HEK293 (cell line): ENCODE measurements around the gene HMGXB3.
A peak's percentile ranks its signal among the peaks of the same experiment; 100 is the strongest.

Experiments used
- CTCF ChIA-PET: fragments of 350-600 bp; formaldehyde crosslinking; extraction: SDS; loops from one replicate; lab custom pipeline; 2021; ENCODE audit warnings: antibody characterized with exemption; lab: Yijun Ruan, JAX
- POLR2A ChIA-PET: fragments of 300-600 bp; formaldehyde crosslinking; extraction: SDS; loops from one replicate; lab custom pipeline; 2020; ENCODE audit warnings: antibody characterized with exemption, inconsistent platforms; lab: Yijun Ruan, JAX
- H3K27ac ChIP-seq: fragments of 200-500 bp; sonication (Bioruptor generic); 2 replicates; pipeline ENCODE4 v1.5.1; 2014; ENCODE audit warnings: low read depth, low read length, control low read depth, inconsistent platforms; ENCODE audit errors: extremely low read depth
- H3K36me3 ChIP-seq, 2 experiments: fragments of 200-500 bp in 1 of 2; sonication (Bioruptor generic) in 1 of 2; 1 replicate in 1 of 2; 2 replicates in 1 of 2; pipeline ENCODE4 v1.5.1; 2014 to 2017; ENCODE audit warnings: inconsistent platforms in 2 of 2, low read length in 2 of 2; ENCODE audit not compliant: control insufficient read depth in 2 of 2, insufficient read depth in 1 of 2
- H3K4me1 ChIP-seq: fragments of 200-500 bp; sonication (Bioruptor generic); 2 replicates; pipeline ENCODE4 v1.5.1; 2014; ENCODE audit warnings: mild to moderate bottlenecking, low read length, inconsistent platforms; ENCODE audit not compliant: control insufficient read depth, insufficient read depth
- H3K4me3 ChIP-seq: 2 replicates; pipeline ENCODE4 v1.5.1; 2011; ENCODE audit warnings: low read depth, mild to moderate bottlenecking, control low read depth, low read length, moderate library complexity
- H3K9me3 ChIP-seq: fragments of 200-500 bp; sonication (Bioruptor generic); 2 replicates; pipeline ENCODE4 v1.5.1; 2014; ENCODE audit warnings: low read depth, low read length, inconsistent platforms; ENCODE audit not compliant: control insufficient read depth, insufficient read depth
- FEZF1 ChIP-seq: fragments of 450-650 bp; formaldehyde crosslinking; IDR thresholded peaks from 2 replicates; pipeline ENCODE4 v1.5.1; 2016; ENCODE audit warnings: missing biosample characterization, missing genetic modification characterization
- HOXC10 ChIP-seq: sonication (generic); formaldehyde crosslinking; IDR thresholded peaks from 2 replicates; pipeline ENCODE4 v1.8.1; 2023; ENCODE audit warnings: mild to moderate bottlenecking, missing genetic modification reagents
- PRDM1 ChIP-seq: fragments of 450-650 bp; formaldehyde crosslinking; IDR thresholded peaks from 2 replicates; pipeline ENCODE4; 2016; ENCODE audit warnings: missing biosample characterization, missing genetic modification characterization
- SETDB1 ChIP-seq: IDR thresholded peaks from one replicate; pipeline ENCODE4 v1.6.1; 2017; ENCODE audit warnings: mild to moderate bottlenecking, low read length, moderate library complexity, mixed read lengths; ENCODE audit not compliant: insufficient read length
- TCF7L2 ChIP-seq: IDR thresholded peaks from 2 replicates; pipeline ENCODE4 v1.6.1; 2011; ENCODE audit warnings: low read depth, mild to moderate bottlenecking, inconsistent platforms, low read length, moderate library complexity, borderline replicate concordance
- TSHZ1 ChIP-seq: fragments of 450-650 bp; formaldehyde crosslinking; IDR thresholded peaks from 2 replicates; pipeline ENCODE4 v1.5.1; 2016; ENCODE audit warnings: missing biosample characterization, missing genetic modification characterization, borderline replicate concordance
- ZIC2 ChIP-seq: fragments of 450-650 bp; formaldehyde crosslinking; IDR thresholded peaks from 2 replicates; pipeline ENCODE4 v1.5.1; 2016; ENCODE audit warnings: missing biosample characterization, missing genetic modification characterization
- ZNF112 ChIP-seq: fragments of 450-650 bp; formaldehyde crosslinking; IDR thresholded peaks from 2 replicates; pipeline ENCODE4 v1.5.0; 2017; ENCODE audit warnings: missing biosample characterization, missing genetic modification characterization
- ZNF202 ChIP-seq: fragments of 450-650 bp; formaldehyde crosslinking; IDR thresholded peaks from 2 replicates; pipeline ENCODE4 v1.5.1; 2016; ENCODE audit warnings: missing biosample characterization, missing genetic modification characterization, borderline replicate concordance
- ZNF266 ChIP-seq: fragments of 450-650 bp; formaldehyde crosslinking; IDR thresholded peaks from 2 replicates; pipeline ENCODE4 v1.5.1; 2016; ENCODE audit warnings: missing biosample characterization, missing genetic modification characterization, low read depth
- ZNF292 ChIP-seq: fragments of 450-650 bp; formaldehyde crosslinking; IDR thresholded peaks from 2 replicates; pipeline ENCODE4 v1.5.1; 2016; ENCODE audit warnings: low read depth, missing biosample characterization, missing genetic modification characterization, borderline replicate concordance
- ZNF366 ChIP-seq: fragments of 450-650 bp; formaldehyde crosslinking; conservative IDR thresholded peaks from 2 replicates; pipeline ENCODE4 v1.5.1; 2016; ENCODE audit warnings: missing biosample characterization, missing genetic modification characterization
- ZNF426 ChIP-seq: fragments of 450-650 bp; formaldehyde crosslinking; IDR thresholded peaks from 2 replicates; pipeline ENCODE4 v1.5.1; 2017; ENCODE audit warnings: missing biosample characterization, missing genetic modification characterization, mild to moderate bottlenecking, inconsistent platforms, moderate library complexity
- ZNF529 ChIP-seq: fragments of 450-650 bp; formaldehyde crosslinking; IDR thresholded peaks from 2 replicates; pipeline ENCODE4 v1.5.1; 2017; ENCODE audit warnings: missing genetic modification characterization, missing biosample characterization; ENCODE audit not compliant: insufficient replicate concordance
- ZNF544 ChIP-seq: fragments of 450-650 bp; formaldehyde crosslinking; IDR thresholded peaks from 2 replicates; pipeline ENCODE4 v1.5.0; 2017; ENCODE audit warnings: missing biosample characterization, missing genetic modification characterization
- ZNF600 ChIP-seq: fragments of 450-650 bp; formaldehyde crosslinking; IDR thresholded peaks from 2 replicates; pipeline ENCODE4 v1.5.1; 2016; ENCODE audit warnings: missing biosample characterization, missing genetic modification characterization
- ZNF626 ChIP-seq: fragments of 450-650 bp; sonication (Bioruptor Pico); formaldehyde crosslinking; IDR thresholded peaks from 2 replicates; pipeline ENCODE4 v1.5.1; 2018; ENCODE audit warnings: missing biosample characterization, missing genetic modification characterization, inconsistent platforms
- TF ChIP-seq, protein P1 (sequence below): IDR thresholded peaks from 2 replicates; pipeline ENCODE4 v1.6.1; 2011; ENCODE audit warnings: mild to moderate bottlenecking, low read depth, low read length, borderline replicate concordance
- TF ChIP-seq, protein P2 (sequence below): fragments of 450-650 bp; formaldehyde crosslinking; IDR thresholded peaks from 2 replicates; pipeline ENCODE4 v1.5.1; 2016; ENCODE audit warnings: missing biosample characterization, missing genetic modification characterization

HMGXB3 gene

DNA sequence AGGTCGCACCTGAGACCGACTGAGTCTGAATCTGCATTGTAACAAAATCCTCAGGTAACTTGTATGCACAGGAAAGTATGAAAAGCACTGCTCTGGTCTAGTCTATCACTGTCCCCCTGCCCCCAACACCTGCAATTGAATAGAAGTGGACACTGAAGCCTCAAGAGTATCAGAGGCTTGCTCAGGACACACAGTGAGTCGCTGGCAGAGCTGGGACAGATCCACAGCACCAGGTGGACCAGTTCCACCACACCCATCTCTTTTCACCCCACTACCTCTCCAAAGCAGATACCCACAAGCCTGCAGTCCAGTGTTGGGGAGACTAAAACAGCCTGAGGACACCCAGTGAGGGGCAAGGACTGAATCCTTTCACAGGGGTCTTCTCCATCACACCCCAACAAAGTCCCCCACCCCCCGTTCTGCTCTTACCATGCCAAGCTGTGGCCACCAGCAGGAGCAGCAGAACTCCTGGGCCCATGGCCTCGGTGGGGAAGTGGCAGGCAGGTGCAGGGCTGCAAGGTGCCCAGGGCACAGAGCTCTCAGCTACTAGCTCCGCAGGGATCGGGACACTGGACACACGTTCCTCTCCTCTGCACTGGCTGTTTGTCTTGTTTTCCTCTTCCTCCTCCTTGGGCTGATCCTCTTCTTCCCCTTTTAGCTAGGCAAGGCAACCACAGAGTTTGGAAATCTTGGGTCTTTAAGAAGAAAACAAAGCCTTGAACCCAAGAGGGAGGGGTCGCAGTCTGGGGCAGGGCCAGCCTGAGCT lies 85.6 kb downstream of the HMGXB3 start, which contains the start of gene CSF1R:
Gene CSF1R (minus strand): TSS at position 605 of the 766 bp plus-strand sequence. CDS start 127 bp downstream, at position 478.
- CTCF ChIA-PET: interaction anchor here (0.6 kb wide), 2 partner anchors 458 to 619 kb away, joined by 3 to 9 read pairs; no protein-coding TSS in a partner anchor
- Histone ChIP-seq H3K9me3 (no peaks in the 10 kb centered on the region), H3K27ac (no peak within 1 kb of the TSS), H3K4me3 (no peak within 1 kb of the TSS), H3K4me1 (no peaks in the 10 kb centered on the region), H3K36me3 (no peaks in the 10 kb centered on the region)
- no peak for TF ChIP-seq TCF7L2
- no peak for TF ChIP-seq ZNF544 (tag by site-specific recombination)
- POLR2A ChIA-PET: interaction anchor here (0.6 kb wide), 1 partner anchor 763 kb away, joined by 3 read pairs; no protein-coding TSS in a partner anchor

DNA sequence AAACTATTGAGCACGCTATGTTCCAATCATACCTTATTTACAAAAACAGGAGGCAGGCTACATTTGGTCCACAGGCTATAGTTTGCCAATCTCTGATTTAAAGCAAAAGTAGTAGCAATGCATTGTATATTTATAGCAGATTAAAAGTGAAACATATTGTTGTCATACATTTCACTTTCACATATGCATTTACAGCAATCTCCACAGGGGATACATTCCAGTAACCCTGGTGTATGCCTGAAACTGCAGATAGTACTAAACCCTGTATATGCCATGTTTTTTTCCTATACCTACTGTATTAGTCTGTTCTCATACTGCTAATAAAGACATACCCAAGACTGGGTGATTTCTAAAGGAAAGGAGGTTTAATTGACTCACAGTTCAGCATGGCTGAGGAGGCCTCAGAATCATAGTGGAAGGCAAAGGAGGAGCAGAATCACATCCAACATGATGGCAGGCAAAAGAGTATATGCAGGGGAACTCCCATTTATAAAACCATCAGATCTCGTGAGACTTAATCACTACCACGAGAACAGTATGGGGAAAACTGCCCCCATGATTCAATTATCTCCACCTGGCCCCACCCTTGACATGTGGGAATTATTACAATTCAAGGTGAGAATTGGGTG lies 91.7 kb downstream of the HMGXB3 start:
- H3K4me1 ChIP-seq: no peaks in the 10 kb centered on the region
- TF ChIP-seq ZNF426 (tag by site-specific recombination) (no peak), ZNF600 (tag by site-specific recombination) (no peak), ZNF112 (tag by site-specific recombination) (no peak), TSHZ1 (no peak), ZNF266 (no peak), HOXC10 (CRISPR knock-in tag) (no peak), FEZF1 (tag by site-specific recombination) (no peak), ZIC2 (tag by site-specific recombination) (no peak), ZNF292 (tag by site-specific recombination) (no peak), ZNF202 (tag by site-specific recombination) (no peak), ZNF529 (tag by site-specific recombination) (no peak), SETDB1 (no peak)
- TF ChIP-seq, protein P1, sequence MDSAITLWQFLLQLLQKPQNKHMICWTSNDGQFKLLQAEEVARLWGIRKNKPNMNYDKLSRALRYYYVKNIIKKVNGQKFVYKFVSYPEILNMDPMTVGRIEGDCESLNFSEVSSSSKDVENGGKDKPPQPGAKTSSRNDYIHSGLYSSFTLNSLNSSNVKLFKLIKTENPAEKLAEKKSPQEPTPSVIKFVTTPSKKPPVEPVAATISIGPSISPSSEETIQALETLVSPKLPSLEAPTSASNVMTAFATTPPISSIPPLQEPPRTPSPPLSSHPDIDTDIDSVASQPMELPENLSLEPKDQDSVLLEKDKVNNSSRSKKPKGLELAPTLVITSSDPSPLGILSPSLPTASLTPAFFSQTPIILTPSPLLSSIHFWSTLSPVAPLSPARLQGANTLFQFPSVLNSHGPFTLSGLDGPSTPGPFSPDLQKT: no peak
- TF ChIP-seq, all 188 proteins: peak for 0
- CTCF ChIA-PET: no interaction called here
- Histone ChIP-seq H3K4me3 (no peak overlapping the region), H3K27ac (no peak overlapping the region), H3K9me3 (no peaks in the 10 kb centered on the region), H3K36me3 (no peaks in the 10 kb centered on the region)
- POLR2A ChIA-PET: no interaction called here

DNA sequence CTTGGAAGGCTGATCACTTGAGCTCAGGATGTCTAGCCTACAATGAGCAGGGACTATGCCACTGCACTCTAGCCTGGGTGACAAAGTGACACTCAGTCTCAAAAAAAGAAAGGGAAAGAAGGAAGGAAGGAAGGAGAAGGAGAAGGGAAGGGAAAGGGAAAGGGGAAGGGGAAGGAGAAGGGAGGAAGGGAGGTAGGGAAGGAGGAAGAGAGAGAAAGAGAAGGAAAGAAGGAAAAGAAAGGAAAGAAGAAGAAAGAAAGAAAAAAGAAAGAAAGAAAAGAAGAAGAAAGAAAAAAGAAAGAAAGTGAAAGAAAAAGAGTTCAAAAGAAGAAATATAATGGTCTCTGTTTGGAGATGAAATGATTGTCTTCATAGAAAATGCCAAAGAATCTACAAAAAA lies 96.6 kb downstream of the HMGXB3 start:
- Histone ChIP-seq H3K27ac (no peak overlapping the region), H3K36me3 (no peaks in the 10 kb centered on the region), H3K4me1 (no peaks in the 10 kb centered on the region), H3K9me3 (no peaks in the 10 kb centered on the region), H3K4me3 (no peak overlapping the region)
- CTCF ChIA-PET: no interaction called here
- POLR2A ChIA-PET: no interaction called here
- TF ChIP-seq, protein P2, sequence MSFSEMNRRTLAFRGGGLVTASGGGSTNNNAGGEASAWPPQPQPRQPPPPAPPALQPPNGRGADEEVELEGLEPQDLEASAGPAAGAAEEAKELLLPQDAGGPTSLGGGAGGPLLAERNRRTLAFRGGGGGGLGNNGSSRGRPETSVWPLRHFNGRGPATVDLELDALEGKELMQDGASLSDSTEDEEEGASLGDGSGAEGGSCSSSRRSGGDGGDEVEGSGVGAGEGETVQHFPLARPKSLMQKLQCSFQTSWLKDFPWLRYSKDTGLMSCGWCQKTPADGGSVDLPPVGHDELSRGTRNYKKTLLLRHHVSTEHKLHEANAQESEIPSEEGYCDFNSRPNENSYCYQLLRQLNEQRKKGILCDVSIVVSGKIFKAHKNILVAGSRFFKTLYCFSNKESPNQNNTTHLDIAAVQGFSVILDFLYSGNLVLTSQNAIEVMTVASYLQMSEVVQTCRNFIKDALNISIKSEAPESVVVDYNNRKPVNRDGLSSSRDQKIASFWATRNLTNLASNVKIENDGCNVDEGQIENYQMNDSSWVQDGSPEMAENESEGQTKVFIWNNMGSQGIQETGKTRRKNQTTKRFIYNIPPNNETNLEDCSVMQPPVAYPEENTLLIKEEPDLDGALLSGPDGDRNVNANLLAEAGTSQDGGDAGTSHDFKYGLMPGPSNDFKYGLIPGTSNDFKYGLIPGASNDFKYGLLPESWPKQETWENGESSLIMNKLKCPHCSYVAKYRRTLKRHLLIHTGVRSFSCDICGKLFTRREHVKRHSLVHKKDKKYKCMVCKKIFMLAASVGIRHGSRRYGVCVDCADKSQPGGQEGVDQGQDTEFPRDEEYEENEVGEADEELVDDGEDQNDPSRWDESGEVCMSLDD (tag by site-specific recombination): no peak
- TF ChIP-seq PRDM1 (peak; percentile 91), ZNF366 (tag by site-specific recombination) (peak; percentile 89), ZNF626 (tag by site-specific recombination) (no peak)
